Mucosa of stomach (tissue), 1 donor: ENCODE results near the gene BATF.

Experiments used
- H3K27me3 ChIP-seq: one replicate; pipeline ENCODE4 v1.7.0; 2013; ENCODE audit warnings: mild to moderate bottlenecking, low read length; ENCODE audit not compliant: control insufficient read depth, insufficient read depth
- H3K36me3 ChIP-seq: one replicate; pipeline ENCODE4 v1.7.0; 2013; ENCODE audit warnings: low read length; ENCODE audit not compliant: control insufficient read depth, insufficient read depth
- H3K4me1 ChIP-seq: one replicate; pipeline ENCODE4 v1.7.0; 2013; ENCODE audit warnings: mild to moderate bottlenecking, low read length; ENCODE audit not compliant: control insufficient read depth, insufficient read depth
- H3K4me3 ChIP-seq: one replicate; pipeline ENCODE4 v1.7.0; 2013; ENCODE audit warnings: low read length
- H3K9ac ChIP-seq: one replicate; pipeline ENCODE4 v1.7.0; 2013; ENCODE audit warnings: mild to moderate bottlenecking, low read length, moderate library complexity
- H3K9me3 ChIP-seq: one replicate; pipeline ENCODE4 v1.7.0; 2013; ENCODE audit warnings: mild to moderate bottlenecking, low read length, moderate library complexity; ENCODE audit not compliant: control insufficient read depth
- donor health status: Pancreatic carcinoma.

BATF gene

GRCh38 chr14:75577090-75577489 is 54.8 kb downstream of the BATF start:
- Histone ChIP-seq H3K9ac (no peak overlapping the region), H3K9me3 (no peaks in the 10 kb centered on the region), H3K27me3 (peaks cover 20% of the 10 kb centered on the region), H3K4me3 (no peak overlapping the region), H3K36me3 (no peaks in the 10 kb centered on the region), H3K4me1 (peaks cover 18% of the 10 kb centered on the region)

GRCh38 chr14:75577729-75578101 is 55.4 kb downstream of the BATF start:
- H3K9me3 ChIP-seq: no peaks in the 10 kb centered on the region
- H3K9ac ChIP-seq: no peak overlapping the region
- peaks cover 20% of the 10 kb centered on the region for H3K27me3 ChIP-seq
- peaks cover 18% of the 10 kb centered on the region for H3K4me1 ChIP-seq
- no peaks in the 10 kb centered on the region for H3K36me3 ChIP-seq
- H3K4me3 ChIP-seq: peak overlapping the region; percentile 31

- Histone ChIP-seq H3K36me3 (no peaks in the 10 kb centered on the region), H3K4me1 (peaks cover 18% of the 10 kb centered on the region), H3K9ac (peak within 1 kb of the TSS; percentile 47), H3K4me3 (peak within 1 kb of the TSS; percentile 31), H3K27me3 (peaks cover 20% of the 10 kb centered on the region), H3K9me3 (no peaks in the 10 kb centered on the region)
Measured at GRCh38 chr14:75578102-75578785, 56.0 kb downstream of the BATF start, which contains the start of gene FLVCR2. FLVCR2 (plus strand) TSS chr14:75578620; CDS start chr14:75578973, 353 bp downstream.

DNA sequence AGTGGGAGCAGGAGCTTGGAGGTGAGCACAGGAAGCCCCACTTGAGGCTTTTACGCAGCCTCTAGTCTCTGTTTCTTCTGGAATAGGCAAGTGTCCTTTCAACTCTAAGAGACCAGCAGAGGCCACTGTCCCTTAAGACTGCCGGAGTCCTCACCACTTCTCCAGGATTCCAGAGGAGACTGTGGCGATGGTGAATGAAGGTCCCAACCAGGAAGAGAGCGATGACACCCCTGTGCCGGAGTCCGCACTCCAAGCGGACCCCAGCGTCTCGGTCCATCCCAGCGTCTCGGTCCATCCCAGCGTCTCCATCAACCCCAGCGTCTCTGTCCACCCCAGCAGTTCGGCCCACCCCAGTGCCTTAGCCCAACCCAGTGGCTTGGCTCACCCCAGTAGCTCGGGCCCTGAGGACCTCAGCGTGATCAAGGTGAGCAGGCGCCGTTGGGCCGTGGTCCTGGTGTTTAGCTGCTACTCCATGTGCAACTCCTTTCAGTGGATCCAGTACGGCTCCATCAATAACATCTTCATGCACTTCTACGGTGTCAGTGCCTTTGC is 56.6 kb downstream of the BATF start:
- Histone ChIP-seq H3K4me1 (peaks cover 18% of the 10 kb centered on the region), H3K27me3 (peaks cover 20% of the 10 kb centered on the region), H3K9me3 (no peaks in the 10 kb centered on the region), H3K9ac (peak overlapping the region; percentile 47), H3K36me3 (no peaks in the 10 kb centered on the region), H3K4me3 (peak overlapping the region; percentile 24)

DNA sequence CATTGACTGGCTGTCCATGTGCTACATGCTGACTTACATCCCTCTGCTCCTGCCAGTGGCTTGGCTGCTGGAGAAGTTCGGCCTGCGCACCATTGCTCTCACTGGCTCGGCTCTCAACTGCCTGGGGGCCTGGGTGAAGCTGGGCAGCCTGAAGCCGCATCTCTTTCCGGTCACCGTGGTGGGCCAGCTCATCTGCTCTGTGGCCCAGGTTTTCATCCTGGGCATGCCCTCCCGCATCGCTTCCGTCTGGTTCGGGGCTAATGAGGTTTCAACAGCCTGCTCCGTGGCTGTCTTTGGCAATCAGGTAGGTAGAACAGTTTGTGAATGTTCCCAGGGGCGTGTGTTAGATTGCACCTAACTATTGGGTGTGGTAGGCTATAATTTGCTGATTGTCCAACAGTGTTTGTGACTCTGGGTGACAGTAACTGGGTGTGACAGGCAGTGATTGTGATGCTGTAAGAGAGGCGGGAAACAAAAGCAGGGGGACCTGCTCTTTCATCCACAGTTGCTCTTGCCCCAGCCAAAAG is 57.1 kb downstream of the BATF start:
- no peak overlapping the region for H3K9ac ChIP-seq
- H3K36me3 ChIP-seq: no peaks in the 10 kb centered on the region
- peaks cover 20% of the 10 kb centered on the region for H3K27me3 ChIP-seq
- peak overlapping the region; percentile 24 for H3K4me3 ChIP-seq
- peaks cover 18% of the 10 kb centered on the region for H3K4me1 ChIP-seq
- no peaks in the 10 kb centered on the region for H3K9me3 ChIP-seq

DNA sequence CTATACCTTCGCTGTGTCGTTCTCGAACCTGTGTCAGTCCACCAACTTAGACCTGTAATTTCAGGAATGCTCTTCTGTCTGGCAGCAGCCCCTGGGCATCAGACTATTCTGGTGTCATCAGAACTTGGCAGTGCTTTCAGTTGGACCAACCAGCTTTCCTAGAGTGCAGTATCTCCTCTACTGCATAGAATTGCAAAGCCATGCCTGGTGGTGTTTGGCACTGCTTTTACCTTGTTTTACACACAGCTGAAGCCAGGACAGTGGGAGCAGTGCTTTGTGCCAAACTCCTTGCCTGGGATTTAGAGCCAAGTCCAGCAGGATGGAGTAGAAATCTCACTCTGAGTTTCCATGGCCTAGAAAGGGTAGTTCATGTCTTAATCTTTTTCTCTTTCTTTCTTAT is 57.6 kb downstream of the BATF start:
- Histone ChIP-seq H3K9ac (no peak overlapping the region), H3K9me3 (no peaks in the 10 kb centered on the region), H3K4me1 (peaks cover 18% of the 10 kb centered on the region), H3K4me3 (no peak overlapping the region), H3K36me3 (no peaks in the 10 kb centered on the region), H3K27me3 (peaks cover 20% of the 10 kb centered on the region)

DNA sequence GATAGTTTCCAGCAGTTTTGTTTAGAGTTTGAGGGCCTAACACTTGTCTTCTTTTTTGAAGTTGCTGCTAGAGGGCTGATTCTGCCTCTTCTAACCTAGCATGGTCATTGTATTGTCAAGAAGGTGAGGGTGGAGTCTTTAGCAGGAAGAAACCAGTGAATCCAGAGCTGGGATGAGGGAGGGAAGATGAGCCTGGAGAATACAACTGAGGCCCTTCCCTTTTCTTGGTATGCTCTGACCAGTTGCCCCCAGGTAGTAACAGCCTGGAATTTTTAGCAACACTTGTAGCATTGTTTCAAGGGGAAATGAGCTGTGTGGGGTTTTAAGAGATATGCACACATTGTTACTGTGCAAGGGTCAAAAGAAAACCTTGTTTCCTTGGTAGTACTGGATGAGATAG is 65.1 kb downstream of the BATF start:
- H3K4me3 ChIP-seq: no peak overlapping the region
- no peaks in the 10 kb centered on the region for H3K36me3 ChIP-seq
- no peak overlapping the region for H3K9ac ChIP-seq
- no peaks in the 10 kb centered on the region for H3K9me3 ChIP-seq
- peaks cover 4% of the 10 kb centered on the region for H3K27me3 ChIP-seq
- H3K4me1 ChIP-seq: no peaks in the 10 kb centered on the region

- Histone ChIP-seq H3K27me3 (peaks cover 4% of the 10 kb centered on the region), H3K4me3 (no peak overlapping the region), H3K4me1 (no peaks in the 10 kb centered on the region), H3K36me3 (no peaks in the 10 kb centered on the region), H3K9ac (no peak overlapping the region), H3K9me3 (no peaks in the 10 kb centered on the region)
Measured at GRCh38 chr14:75589931-75590330, 67.7 kb downstream of the BATF start.

DNA sequence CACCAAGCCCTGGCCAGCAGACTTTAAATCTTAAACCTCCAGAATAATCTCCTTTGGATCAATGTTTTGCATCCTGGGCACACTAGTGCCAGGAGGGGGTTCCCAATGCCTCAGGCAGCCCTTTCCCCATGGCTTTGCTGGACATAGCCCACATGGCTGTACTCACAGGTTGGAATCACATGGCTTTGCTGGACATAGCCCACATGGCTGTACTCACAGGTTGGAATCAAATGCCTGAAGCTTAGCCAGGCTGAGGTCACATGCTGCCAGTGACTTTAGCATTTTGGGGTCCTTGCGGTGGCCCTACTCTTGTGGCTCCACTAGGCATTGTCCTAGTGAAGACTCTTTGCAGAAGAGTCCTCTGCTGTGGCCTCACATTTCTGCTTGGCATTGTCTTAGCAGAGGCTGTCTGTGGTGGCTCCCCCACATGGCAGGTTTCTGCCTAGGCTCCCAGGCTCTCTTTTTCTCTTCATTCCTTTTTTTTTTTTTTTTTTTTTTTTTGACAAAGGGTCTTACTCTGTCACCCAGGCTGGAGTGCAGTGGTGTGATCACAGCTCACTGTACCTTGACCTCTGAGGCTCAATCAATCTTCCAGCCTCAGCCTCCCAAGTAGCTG is 69.2 kb downstream of the BATF start:
- H3K36me3 ChIP-seq: no peaks in the 10 kb centered on the region
- H3K9me3 ChIP-seq: no peaks in the 10 kb centered on the region
- H3K4me1 ChIP-seq: no peaks in the 10 kb centered on the region

DNA sequence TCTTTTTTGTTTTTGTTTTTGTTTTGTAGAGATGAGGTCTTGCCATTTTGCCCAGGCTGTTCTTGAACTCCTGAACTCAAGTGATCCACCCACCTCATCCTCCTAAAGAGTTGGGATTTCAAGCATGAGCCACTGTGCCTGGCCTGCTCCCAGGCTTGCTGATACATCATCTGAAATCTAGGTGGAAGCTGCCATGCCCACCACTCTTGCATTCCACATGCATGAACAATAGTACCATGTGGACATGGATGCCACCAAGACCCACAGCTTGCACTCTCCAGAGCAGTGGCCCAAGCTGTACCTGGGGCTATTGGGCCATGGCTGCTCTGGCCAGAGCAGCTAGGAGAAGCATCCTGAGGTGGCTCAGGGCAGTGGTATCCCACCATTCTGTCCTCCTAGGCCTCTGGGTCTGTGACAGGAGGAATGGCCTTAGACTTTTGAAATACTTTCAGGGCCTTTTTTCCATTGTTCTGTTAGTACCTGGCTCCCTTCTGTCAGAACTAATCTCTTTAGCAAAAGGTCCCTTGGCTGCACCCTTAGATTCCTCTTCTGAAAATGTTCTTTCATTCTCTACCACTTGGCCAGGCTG is 69.8 kb downstream of the BATF start:
- Histone ChIP-seq H3K9ac (no peak overlapping the region), H3K4me1 (no peaks in the 10 kb centered on the region), H3K9me3 (no peaks in the 10 kb centered on the region), H3K36me3 (no peaks in the 10 kb centered on the region), H3K27me3 (peaks cover 4% of the 10 kb centered on the region), H3K4me3 (no peak overlapping the region)

More for the DNA sequence above, 69.2 kb downstream of the BATF start:
- no peak overlapping the region for H3K9ac ChIP-seq
- H3K27me3 ChIP-seq: peaks cover 4% of the 10 kb centered on the region
- no peak overlapping the region for H3K4me3 ChIP-seq

DNA sequence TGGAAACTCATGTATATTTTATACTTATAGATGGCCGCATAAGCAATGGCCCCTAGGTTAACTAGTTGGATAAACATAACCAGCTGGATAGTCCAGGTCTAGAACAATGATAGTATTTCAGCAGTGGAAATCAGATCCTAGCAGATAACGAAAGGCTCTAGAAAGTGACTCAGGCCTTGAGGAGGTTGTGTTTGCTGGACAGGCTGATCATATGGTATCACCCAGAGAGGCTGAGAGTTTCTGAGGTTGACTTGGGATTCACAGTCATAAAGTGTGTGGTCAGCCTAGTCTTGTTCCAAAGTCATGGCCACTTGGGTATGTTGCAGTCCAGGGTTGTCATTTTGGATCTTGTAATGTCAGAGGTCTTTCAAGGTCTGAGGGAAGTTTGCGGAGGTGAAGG is 73.0 kb downstream of the BATF start:
- Histone ChIP-seq H3K9me3 (no peaks in the 10 kb centered on the region), H3K36me3 (no peaks in the 10 kb centered on the region), H3K9ac (no peak overlapping the region), H3K4me3 (no peak overlapping the region), H3K27me3 (no peaks in the 10 kb centered on the region), H3K4me1 (no peaks in the 10 kb centered on the region)
